ENCODE data around the gene ABCA7.

Gene ABCA7

GRCh38 chr19:1090731-1091543 is 51.0 kb downstream of the ABCA7 start:
- Mint-ChIP-seq H3K4me1 (ENCODE audit: low read depth) (peaks cover 76% of the 10 kb centered on the region), H3K36me3 (ENCODE audit: low read depth) (peaks cover 95% of the 10 kb centered on the region), H3K9me3 (no peaks in the 10 kb centered on the region), H3K27me3 (no peaks in the 10 kb centered on the region), H3K27ac (peak overlapping the region; percentile 98), H3K4me3 (no peak overlapping the region)
- intact Hi-C loops (cut with micrococcal nuclease): no loop called here

DNA sequence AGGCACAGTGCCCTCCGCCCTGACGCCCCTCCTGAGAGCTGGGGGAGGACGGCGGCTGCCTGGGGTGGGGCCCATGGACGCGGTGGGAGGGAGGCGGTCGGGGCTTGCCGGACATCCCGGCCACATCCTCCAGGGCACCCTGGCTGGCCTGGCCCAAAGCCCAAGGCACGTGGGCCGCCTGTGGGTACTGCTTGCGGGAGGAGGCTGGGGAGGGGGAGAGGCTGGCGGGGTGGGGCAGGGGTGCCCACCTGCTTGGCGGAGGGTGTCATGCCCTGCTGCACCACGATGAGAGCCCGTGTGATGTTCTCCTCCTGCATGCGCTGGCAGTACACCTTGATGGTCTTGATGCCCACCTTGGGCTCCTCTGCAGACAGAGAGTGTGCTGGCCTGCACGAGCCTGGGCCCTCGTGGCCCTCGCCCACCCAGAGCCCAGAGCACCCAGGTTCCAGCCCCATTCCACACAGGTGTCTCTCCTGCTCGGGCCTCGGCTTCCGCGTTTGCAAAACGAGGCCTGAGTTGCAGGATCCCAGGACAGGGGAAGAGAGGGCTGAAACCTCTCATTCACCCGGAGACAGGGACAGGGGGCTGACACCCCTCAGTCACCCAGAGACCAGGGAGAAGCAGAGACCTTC is 51.8 kb downstream of the ABCA7 start:
- intact Hi-C loops (cut with micrococcal nuclease): no loop called here
- H3K9me3 Mint-ChIP-seq: no peaks in the 10 kb centered on the region
- peaks cover 71% of the 10 kb centered on the region for H3K4me1 Mint-ChIP-seq (ENCODE audit: low read depth)
- H3K36me3 Mint-ChIP-seq (ENCODE audit: low read depth): peaks cover 87% of the 10 kb centered on the region
- no peak overlapping the region for H3K27ac Mint-ChIP-seq
- H3K27me3 Mint-ChIP-seq: no peaks in the 10 kb centered on the region
- no peak overlapping the region for H3K4me3 Mint-ChIP-seq

DNA sequence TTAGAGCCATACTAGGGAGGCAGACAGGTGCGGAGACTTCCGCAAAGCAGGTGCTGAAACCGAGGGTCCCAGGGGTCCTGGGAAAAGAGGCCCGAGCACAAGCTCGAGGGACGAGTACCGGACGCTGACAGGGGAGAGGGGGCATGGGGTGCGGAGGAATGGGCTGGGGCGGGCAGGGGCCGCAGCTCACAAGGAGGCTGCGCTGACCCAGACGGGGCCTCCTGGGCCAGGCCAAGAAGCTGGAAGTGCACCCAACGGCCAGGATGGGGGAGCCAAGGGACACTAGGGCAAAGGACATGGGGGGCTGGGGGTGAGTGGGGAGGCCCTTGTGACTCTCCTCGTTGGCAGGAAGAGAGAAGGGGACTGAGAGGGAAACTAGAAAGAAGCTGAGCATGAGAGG is 53.4 kb downstream of the ABCA7 start:
- peaks cover 62% of the 10 kb centered on the region for H3K4me1 Mint-ChIP-seq (ENCODE audit: low read depth)
- intact Hi-C loops (cut with micrococcal nuclease): no loop called here
- H3K9me3 Mint-ChIP-seq: no peaks in the 10 kb centered on the region

DNA sequence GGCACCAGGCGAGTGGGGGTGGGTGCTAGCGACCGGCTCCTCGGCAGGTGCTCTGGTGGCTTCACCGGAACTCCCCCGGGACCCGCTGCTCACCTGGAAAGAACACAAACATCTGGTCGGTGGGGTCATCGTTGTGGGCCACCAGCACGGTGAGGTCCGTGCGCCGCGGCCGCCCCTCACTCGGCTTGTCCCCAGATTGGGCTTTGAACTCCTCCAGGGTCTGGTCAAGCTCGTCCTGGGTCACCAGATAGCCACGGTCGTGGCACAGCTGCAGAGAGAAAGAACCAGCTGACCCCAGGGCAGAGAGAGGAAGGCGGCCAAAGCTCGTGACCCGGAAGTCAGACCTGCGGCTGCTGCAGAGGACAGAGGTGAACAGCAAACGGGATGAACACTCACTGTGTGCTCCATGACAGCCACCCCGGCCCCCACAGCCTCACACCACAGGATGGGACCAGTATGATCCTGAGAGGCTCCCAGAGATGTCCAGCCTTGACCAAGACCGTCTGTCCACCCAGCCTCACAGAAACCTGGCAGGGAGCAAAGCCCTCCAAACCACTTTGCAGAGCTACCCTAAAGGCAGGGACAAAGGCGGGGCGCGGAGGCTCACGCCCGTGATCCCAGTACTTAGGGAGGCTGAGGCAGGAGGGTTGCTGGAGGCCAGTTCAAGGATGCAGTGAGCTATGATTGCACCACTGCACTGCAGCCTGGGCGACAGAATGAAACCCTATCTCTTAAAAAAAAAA is 54.1 kb downstream of the ABCA7 start:
- Mint-ChIP-seq H3K27me3 (no peaks in the 10 kb centered on the region), H3K4me1 (ENCODE audit: low read depth) (peaks cover 62% of the 10 kb centered on the region), H3K9me3 (no peaks in the 10 kb centered on the region), H3K4me3 (peak overlapping the region; percentile 88), H3K27ac (peak overlapping the region; percentile 82), H3K36me3 (ENCODE audit: low read depth) (peaks cover 64% of the 10 kb centered on the region)
- intact Hi-C loops (cut with micrococcal nuclease): no loop called here

More for the DNA sequence above, 53.4 kb downstream of the ABCA7 start:
- peak overlapping the region; percentile 88 for H3K4me3 Mint-ChIP-seq
- peaks cover 71% of the 10 kb centered on the region for H3K36me3 Mint-ChIP-seq (ENCODE audit: low read depth)
- no peaks in the 10 kb centered on the region for H3K27me3 Mint-ChIP-seq
- peak overlapping the region; percentile 82 for H3K27ac Mint-ChIP-seq

- H3K27ac Mint-ChIP-seq: peak overlapping the region; percentile 82
- no peaks in the 10 kb centered on the region for H3K27me3 Mint-ChIP-seq
- peaks cover 58% of the 10 kb centered on the region for H3K36me3 Mint-ChIP-seq (ENCODE audit: low read depth)
- peaks cover 1% of the 10 kb centered on the region for H3K9me3 Mint-ChIP-seq
- H3K4me3 Mint-ChIP-seq: peak overlapping the region; percentile 88
- intact Hi-C loops (cut with micrococcal nuclease): no loop called here
- peaks cover 62% of the 10 kb centered on the region for H3K4me1 Mint-ChIP-seq (ENCODE audit: low read depth)
These were observed 54.7 kb downstream of the ABCA7 start for GRCh38 chr19:1094655-1094977.

GRCh38 chr19:1094978-1095701 is 55.2 kb downstream of the ABCA7 start, which contains the start of gene POLR2E:
Gene POLR2E, minus strand, starts transcription at chr19:1095375. Its CDS starts 60 bp downstream, at chr19:1095315.
- Mint-ChIP-seq H3K9me3 (peaks cover 7% of the 10 kb centered on the region), H3K4me3 (peak within 1 kb of the TSS; percentile 88), H3K36me3 (ENCODE audit: low read depth) (peaks cover 58% of the 10 kb centered on the region), H3K27ac (peak within 1 kb of the TSS; percentile 82), H3K4me1 (ENCODE audit: low read depth) (peaks cover 63% of the 10 kb centered on the region), H3K27me3 (no peaks in the 10 kb centered on the region)
- intact Hi-C loops (cut with micrococcal nuclease): no loop called here

DNA sequence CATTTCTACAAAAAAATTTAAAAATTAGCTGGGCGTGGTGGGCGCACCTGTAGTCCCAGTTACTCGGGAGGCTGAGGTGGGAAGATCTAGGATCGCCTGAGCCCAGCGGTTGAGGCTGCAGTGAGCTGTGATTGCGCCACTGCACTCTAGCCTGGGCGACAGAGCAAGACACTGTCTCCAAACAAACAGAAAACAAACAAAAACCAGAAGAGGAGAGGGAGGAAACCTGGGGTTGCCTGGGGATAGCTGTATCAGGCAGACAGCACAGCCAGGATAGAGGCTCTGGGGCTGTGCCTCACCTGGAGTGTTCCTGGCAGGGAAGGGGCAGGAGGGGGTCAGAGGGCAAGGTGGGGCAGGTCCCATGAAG is 57.9 kb downstream of the ABCA7 start:
- Mint-ChIP-seq H3K4me3 (no peak overlapping the region), H3K4me1 (ENCODE audit: low read depth) (peaks cover 67% of the 10 kb centered on the region), H3K9me3 (peaks cover 7% of the 10 kb centered on the region), H3K36me3 (ENCODE audit: low read depth) (peaks cover 32% of the 10 kb centered on the region), H3K27ac (peak overlapping the region; percentile 93), H3K27me3 (no peaks in the 10 kb centered on the region)
- intact Hi-C loops (cut with micrococcal nuclease): no loop called here

GRCh38 chr19:1098177-1099051 is 58.5 kb downstream of the ABCA7 start:
- peaks cover 68% of the 10 kb centered on the region for H3K4me1 Mint-ChIP-seq (ENCODE audit: low read depth)
- peaks cover 26% of the 10 kb centered on the region for H3K36me3 Mint-ChIP-seq (ENCODE audit: low read depth)
- peak overlapping the region; percentile 93 for H3K27ac Mint-ChIP-seq
- peaks cover 7% of the 10 kb centered on the region for H3K9me3 Mint-ChIP-seq
- no peaks in the 10 kb centered on the region for H3K27me3 Mint-ChIP-seq
- intact Hi-C loops (cut with micrococcal nuclease): no loop called here
- H3K4me3 Mint-ChIP-seq: peak overlapping the region; percentile 35

DNA sequence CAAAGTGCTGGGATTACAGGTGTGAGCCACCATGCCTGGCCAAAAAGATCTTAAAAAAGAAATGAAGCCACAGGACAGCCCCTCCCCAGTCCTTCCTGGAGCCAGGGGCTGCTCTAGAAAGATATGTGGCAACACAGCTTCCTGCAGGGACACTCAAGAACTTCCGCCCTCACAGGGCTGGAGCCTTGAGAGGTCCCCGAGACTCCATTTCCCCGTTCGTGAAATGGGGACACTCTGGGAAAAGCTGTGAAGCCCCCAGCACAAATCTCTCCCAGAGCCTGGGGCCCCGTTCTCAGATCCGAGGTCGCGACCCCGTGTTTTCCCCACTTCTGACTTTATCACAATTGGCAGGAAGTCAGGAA is 61.4 kb downstream of the ABCA7 start:
- H3K9me3 Mint-ChIP-seq: peaks cover 7% of the 10 kb centered on the region
- intact Hi-C loops (cut with micrococcal nuclease): loop anchor here (5.0 kb wide), 1 partner anchor 34 kb away; the partner anchor contains the start of gene ARHGAP45
- H3K27me3 Mint-ChIP-seq: no peaks in the 10 kb centered on the region
- peaks cover 22% of the 10 kb centered on the region for H3K36me3 Mint-ChIP-seq (ENCODE audit: low read depth)
- peak overlapping the region; percentile 65 for H3K4me3 Mint-ChIP-seq
- peak overlapping the region; percentile 93 for H3K27ac Mint-ChIP-seq
- peaks cover 61% of the 10 kb centered on the region for H3K4me1 Mint-ChIP-seq (ENCODE audit: low read depth)

DNA sequence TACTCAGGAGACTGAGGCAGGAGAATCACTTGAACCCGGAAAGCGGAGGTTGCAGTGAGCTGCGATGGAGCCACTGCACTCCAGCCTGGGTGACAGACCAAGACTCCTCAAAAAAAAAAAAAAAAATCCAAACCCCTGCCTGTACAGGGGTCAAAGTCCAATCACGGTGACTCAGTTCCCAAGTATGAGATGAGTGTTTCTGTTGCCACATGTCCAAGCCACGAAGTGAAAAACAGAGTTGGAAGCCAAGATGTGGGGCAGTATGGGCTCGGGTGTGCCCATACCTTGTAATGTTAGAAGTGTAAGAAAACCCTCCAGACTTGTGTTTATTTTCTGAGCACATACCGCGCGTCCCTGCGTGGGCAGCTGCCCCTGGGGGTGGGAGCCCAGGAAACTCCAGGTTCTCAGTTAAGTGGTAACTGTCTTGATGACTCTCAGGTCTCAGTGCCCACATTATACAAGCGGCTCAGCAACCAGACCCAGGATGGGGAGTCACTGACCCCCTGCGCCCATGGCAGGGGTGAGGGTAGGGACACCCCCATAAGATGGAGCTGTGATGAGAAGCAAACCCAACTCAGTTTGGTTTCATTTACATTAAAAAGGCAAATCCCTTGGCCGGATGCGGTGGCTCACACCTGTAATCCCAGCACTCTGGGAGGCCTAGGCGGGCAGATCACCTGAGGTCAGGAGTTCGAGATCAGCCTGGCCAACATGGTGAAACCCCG is 62.7 kb downstream of the ABCA7 start:
- intact Hi-C loops (cut with micrococcal nuclease): loop anchor here (5.0 kb wide), 1 partner anchor 35 kb away; the partner anchor contains the start of gene ARHGAP45
- peaks cover 7% of the 10 kb centered on the region for H3K9me3 Mint-ChIP-seq
- H3K36me3 Mint-ChIP-seq (ENCODE audit: low read depth): peaks cover 35% of the 10 kb centered on the region
- H3K4me3 Mint-ChIP-seq: peak overlapping the region; percentile 65
- peaks cover 73% of the 10 kb centered on the region for H3K4me1 Mint-ChIP-seq (ENCODE audit: low read depth)
- H3K27ac Mint-ChIP-seq: peak overlapping the region; percentile 93
- no peaks in the 10 kb centered on the region for H3K27me3 Mint-ChIP-seq

GRCh38 chr19:1103132-1103707 is 63.3 kb downstream of the ABCA7 start:
- H3K9me3 Mint-ChIP-seq: peaks cover 7% of the 10 kb centered on the region
- intact Hi-C loops (cut with micrococcal nuclease): loop anchor here (5.0 kb wide), 1 partner anchor 36 kb away; the partner anchor contains the start of gene ARHGAP45
- H3K36me3 Mint-ChIP-seq (ENCODE audit: low read depth): peaks cover 37% of the 10 kb centered on the region
- no peaks in the 10 kb centered on the region for H3K27me3 Mint-ChIP-seq
- H3K4me1 Mint-ChIP-seq (ENCODE audit: low read depth): peaks cover 66% of the 10 kb centered on the region
- peak overlapping the region; percentile 93 for H3K27ac Mint-ChIP-seq
- peak overlapping the region; percentile 65 for H3K4me3 Mint-ChIP-seq

- Mint-ChIP-seq H3K4me1 (ENCODE audit: low read depth) (peaks cover 60% of the 10 kb centered on the region), H3K27ac (peak within 1 kb of the TSS; percentile 93), H3K36me3 (ENCODE audit: low read depth) (peaks cover 42% of the 10 kb centered on the region), H3K27me3 (no peaks in the 10 kb centered on the region), H3K9me3 (peaks cover 7% of the 10 kb centered on the region), H3K4me3 (peak within 1 kb of the TSS; percentile 80)
- intact Hi-C loops (cut with micrococcal nuclease): loop anchor here (5.0 kb wide), 1 partner anchor 37 kb away; the partner anchor contains the start of gene ARHGAP45
These were observed 63.9 kb downstream of the ABCA7 start, which contains the start of gene GPX4 for GRCh38 chr19:1103708-1104310. Gene GPX4, plus strand, starts transcription at chr19:1103994. Its CDS starts 50 bp downstream, at chr19:1104044.
